Camera-type eye (tissue), 1 donor: ENCODE measurements around the gene CKAP4. TPM values are rescaled to one million over a fixed set of nuclear protein-coding genes. Genes with fewer than 3 reads are reported as not detected.

Experiments
- total RNA-seq: library from RNA; depleted of rRNA; stranded (reverse); fragments of >200 nt; gene quantifications from one replicate; pipeline ENCODE4 v1.2.3, GENCODE V29; 2014

CKAP4 gene
- total RNA-seq: 135 TPM

GRCh38 chr12:106247674-106248311 is at the start of gene CKAP4:
CKAP4 (minus strand) TSS chr12:106248020; CDS start chr12:106247851, 169 bp downstream.

Other genes starting within 250 kb of the CKAP4 start
- 27.2 TPM for gene NUAK1, start 109.1 kb downstream of the CKAP4 start, total RNA-seq
- 68.3 TPM for gene TCP11L2, start 54.7 kb upstream of the CKAP4 start, total RNA-seq
- gene POLR3B, start 109.7 kb upstream of the CKAP4 start, total RNA-seq: 16.5 TPM